Inflammatory macrophage (primary cell): ENCODE results near the gene SPTLC2.
A peak's percentile ranks its signal among the peaks of the same experiment; 100 is the strongest.

Experiments used
- DNase-seq, 2 donors: peaks; one replicate each; pipeline ENCODE4 v3.0.0-alpha.2; 2020 to 2022

The SPTLC2 gene

DNA sequence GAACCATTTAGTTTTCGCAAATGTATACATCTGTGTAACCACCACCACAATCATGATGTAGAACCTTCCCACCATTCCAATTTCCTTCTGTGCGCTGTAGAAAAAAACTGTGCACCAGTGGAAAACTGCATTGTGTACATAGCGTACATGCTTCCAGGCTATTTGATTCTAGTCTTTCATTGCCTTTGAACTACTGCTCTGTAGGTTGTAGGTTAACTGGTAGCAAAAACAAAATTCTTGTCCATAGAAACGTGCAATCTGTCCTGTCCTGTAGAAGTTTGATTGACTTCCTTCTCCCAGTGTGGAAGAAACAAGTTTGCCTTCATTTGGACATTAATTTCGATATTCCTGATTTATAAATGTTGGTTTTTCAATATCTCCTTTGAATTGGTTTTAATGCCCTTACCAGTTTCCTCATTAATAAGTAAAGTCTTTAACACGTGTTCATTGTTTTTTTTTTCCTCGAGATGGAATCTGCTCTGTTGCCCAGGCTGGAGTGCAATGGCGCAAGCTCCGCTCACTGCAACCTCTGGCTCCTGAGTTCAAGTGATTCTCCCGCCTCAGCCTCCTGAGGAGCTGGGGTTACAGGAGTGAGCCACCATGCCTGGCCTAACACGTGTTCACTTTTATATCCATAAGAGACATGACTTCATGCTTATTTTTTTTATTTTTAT lies 114.2 kb downstream of the SPTLC2 start:
- no peak for DNase-seq

DNA sequence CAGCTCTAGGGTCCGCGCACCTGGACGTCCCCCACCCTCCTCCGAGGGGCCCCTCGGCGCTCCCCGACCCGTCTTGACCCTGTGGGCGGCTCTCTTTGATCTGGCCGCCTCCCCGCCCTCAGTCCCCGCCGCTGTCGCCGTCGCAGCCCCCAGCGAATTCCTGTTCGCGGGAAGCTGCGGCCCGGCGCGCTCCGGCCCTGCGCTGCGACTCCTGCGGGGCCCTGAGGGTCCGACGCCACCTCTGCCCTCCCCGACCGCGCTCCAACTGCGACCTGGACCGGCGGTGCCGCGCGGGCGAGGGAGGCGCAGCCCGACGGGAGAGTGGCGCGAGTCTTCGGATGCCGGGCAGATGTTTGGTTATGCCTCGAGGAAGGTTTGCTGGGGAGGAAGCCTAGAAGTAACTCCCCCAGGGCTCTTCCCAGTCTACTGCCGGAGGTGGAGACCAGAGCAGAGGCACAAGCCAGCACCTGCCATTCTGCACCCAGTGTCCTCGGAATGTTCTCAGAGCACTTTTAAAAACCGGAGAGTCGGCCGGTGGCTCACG lies 117.4 kb downstream of the SPTLC2 start:
- DNase-seq = no peak

DNA sequence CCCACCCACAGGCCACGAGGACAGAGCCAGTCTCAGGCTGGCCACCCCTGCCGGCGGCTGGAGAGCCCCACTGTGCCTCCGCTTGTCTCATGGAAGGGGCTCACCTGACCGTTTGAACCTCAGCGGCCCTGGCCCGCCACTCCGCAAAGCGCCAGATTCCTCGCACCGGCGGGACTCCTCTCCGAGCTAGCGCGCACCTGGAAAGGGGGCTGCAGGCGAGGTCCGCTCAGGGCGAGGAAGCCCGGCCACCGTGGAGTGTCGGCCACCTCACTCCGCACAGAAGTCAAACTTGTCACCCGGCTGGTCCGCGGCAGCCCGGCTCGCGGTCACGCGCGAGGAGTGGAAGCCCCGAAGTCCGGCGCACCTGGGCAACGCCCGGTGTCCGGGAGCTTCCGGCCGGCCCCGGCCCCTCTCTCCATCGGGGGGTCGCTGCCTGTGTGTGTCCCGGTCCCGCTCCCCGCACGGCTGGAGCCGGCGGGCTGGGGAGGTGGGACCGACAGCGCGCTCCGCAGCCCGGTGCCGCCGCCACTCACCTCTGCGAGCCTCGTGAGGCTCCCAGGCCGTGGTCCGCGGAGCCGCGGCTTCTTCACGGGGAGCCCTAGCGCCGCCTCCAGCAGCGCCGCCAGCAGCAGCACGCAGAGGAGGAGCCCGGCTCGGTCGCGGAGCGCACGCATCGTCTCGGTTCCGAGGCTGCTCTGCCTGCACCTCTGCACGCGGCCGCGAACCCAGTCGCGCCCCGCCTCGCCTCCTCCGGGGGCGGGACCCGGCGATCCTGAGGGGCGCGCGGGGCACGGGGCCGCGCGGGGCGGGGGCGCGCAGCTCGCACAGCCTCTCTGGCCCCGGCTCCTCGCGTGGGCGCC lies 118.1 kb downstream of the SPTLC2 start, which contains the start of gene ISM2:
Gene ISM2 (minus strand): TSS at position 697 of the 860 bp plus-strand sequence. CDS start 23 bp downstream, at position 674.
- peak; percentile 14 to 33 for DNase-seq

DNA sequence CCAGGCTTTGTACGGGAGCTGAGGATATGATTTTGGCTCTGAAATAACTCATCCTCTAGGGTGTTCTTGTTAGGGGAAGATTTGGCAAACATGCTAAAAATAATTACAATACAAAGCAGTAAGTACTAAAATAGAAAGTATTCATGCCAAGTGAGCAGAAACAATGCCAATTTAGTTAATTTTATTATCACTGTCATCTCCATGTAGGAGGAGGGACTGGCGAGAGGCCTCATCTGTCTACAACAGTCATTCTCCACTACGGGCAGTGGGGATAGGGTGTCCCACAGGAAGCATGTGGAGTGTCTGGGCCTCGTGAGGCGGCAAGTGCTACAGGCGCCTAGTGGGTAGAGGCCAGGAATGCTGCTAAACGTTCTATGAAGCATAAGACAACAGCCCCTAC lies 121.1 kb downstream of the SPTLC2 start:
- DNase-seq = no peak

DNA sequence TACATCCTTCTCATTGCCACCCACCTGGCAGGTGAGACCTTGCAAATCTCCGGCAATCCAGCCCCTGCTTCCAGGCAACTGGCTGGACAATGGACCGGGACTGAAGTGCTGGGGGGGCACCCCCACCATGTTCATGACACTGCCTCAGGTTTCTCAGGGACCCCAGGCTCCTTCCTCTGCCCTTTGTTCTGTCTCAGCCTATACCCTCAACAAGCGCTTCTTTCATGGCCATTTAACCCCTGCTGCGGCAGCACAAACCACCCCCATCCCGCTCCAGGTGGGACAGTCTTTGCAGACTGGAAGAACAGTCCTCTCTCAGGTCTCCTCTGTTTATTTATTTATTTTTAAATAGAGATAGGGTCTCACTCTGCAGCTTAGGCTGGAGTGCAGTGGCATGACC lies 125.4 kb downstream of the SPTLC2 start:
- DNase-seq = no peak

DNA sequence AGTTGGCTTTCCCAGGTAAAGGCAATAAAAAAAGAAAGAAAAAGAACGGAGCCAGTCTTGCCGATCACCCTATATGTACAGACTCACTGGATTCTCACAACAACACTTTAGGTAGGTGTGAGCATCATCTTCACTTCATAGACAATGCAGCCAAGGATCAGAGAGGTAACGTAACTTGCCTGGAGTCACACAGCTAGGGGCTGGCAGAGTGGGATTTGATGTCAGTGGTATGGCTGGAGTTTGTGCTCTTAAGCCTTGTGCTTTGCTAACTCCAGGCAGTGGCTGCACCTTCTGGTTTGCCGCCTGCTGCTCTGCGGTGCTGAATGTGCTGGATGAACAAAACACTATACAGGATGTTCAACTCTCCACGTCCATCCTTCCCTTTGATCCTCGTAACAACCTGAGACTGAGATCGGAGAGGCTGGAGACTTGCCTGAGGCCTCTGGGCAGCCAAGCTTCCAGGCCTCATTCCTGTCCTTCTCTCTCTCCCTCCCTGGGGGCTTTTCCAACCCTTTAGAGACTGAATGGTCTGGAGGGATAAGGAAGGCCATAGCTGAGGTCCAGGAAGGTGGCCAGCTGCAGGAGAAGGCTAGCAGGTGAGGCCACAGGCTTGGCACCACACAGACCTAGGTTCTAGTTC lies 126.0 kb downstream of the SPTLC2 start:
- no peak for DNase-seq

DNA sequence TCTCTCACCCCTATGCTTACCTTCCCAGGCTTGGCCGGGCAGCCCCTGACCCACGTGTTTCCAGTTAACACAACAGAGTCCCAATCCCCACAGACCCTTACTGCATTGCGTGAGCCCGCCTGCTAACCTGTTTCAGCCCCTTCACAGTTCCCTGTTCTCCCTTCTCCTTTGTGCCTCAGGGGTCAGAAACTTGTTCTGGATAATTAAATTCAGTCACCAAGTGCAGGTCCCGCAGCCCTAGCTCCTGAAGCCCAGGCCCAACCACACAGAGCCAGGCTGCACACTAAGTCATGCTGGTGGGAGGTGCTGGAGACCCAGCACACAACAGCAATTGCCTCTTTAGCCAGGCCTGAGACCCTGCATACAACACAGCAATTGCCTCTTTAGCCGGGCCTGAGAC lies 127.4 kb downstream of the SPTLC2 start:
- DNase-seq = no peak

DNA sequence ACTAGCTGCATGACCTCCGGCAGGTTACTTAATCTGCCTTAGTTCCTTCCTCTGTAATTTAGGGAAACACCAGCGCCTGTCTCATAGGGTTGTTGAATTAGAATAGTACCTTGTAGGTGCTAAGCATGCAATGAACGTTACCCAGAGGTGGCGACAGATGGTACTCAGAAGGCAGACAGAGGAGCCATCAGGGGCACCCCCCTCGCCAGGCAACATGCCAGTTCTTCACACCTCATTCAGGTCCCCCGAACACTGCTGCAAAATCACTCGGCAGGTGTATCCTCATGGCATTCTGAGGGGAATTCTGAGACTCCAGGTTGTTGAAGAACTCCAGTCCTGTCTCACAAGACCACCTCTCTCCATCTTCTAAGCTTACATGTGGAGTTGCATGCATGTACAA lies 127.9 kb downstream of the SPTLC2 start:
- DNase-seq = no peak

DNA sequence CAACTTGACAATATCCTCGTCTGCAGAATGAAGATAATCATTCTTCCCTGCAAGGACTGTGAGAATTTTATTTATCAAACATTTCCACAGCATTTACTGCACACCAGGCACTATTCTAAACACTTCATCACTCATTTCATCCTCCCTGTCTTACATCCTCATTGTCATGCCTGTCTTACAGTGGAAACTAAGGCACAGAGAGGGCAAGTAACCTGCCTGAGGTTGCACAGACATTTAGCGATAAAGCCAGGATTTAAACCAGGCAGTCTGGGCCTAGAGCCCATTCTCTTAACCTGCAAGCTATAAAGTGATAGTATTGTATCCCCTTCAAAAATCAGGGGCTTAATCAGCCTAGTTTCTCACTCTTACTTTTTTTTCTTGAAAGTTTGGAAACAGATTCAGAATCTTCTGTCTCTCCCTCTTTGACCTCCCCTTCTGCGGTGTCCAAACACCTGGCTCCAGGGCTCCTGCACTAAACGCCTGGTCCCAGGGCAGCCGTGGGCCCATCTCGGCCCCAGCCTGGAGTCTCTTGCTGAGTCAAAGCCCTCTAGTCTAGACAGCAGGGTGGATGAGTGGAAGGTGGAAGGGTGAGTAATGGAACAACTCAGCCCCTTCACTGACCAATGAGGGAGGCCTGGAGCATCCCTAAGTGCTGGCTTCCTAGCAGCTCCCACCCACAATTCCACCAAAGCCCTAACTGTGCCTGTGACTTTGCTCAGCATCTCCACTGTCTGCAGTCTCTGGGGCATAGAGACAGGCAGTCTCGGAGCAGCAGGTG lies 130.3 kb downstream of the SPTLC2 start:
- no peak for DNase-seq

DNA sequence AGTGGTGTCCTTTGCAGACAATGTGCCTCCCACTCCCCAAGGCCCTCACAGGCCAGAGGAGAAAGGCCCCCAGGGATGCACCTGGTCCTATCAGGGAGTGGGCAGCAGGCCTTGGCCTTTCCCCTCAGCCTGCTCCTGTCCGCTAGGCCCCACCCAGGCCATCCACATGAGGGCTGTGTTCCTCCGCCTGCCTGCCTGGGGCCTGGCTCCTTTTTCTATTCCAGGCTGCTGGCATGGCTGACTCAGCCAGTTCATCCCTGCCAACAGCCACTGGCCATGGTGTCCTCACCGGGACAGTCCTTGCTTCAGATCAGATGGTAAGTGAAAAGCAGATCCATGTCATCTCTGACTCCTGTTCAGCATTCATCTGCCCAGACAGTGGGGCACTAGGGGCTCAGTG lies 131.2 kb downstream of the SPTLC2 start:
- DNase-seq = no peak

DNA sequence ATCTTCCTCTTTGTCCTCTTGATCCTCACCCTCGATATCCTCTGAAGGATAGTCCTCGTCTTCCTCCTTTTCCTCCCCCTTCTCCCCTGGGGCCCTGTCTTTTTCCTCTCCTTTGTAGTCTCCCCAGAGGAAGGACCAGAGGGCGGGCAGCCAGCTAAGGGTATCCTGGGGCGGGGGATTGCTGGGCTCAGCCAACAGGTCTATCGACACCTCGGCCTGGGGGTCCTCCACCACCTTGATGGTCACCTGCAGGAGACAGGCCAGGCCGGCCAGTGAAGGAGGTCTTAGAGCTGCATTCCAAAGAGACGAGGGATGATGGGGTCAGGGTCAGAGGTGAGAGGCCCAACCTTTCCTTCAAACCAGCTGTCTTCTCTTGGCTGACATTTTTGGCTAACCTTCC lies 134.0 kb downstream of the SPTLC2 start:
- DNase-seq = no peak

DNA sequence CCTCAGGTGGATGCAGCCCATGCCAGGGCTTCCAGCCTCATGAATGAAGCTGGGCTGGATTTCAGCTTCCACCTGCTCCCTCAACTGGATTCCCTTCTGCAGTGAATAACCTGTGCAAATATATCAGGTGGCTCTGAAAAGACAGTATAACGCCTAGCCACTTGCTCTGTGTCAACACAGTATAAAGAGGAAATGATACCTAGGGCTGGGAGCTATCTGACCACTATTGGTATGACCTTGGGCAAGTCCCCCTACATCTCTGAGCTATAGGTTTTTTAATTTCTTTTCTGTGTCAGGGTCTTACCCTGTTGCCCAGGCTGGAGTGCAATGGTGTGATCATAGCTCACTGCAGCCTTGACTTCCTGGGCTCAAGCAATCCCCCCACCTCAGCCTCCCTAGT lies 137.6 kb downstream of the SPTLC2 start:
- peak in 1 of 2 donors; percentile 4 for DNase-seq

DNA sequence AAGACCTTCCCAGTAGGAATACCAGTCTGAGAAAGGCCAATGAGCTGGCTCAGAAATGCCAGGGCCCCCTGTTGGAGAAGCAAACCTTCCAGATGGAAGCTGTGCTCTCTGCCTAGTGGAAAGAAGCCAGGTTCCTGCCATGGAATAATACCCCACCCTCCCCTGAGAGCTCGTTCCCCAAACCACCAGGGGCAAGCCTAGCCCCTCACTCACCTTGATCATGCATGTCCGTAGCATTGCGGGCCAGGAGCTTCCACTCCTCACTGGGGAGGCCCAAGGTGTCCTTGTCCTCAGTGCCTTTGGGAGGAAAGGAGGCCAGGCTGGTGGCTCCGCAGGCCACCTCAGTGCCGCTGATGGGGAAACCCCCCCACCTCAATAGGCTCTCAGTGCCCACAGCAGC lies 138.4 kb downstream of the SPTLC2 start:
- DNase-seq = no peak

DNA sequence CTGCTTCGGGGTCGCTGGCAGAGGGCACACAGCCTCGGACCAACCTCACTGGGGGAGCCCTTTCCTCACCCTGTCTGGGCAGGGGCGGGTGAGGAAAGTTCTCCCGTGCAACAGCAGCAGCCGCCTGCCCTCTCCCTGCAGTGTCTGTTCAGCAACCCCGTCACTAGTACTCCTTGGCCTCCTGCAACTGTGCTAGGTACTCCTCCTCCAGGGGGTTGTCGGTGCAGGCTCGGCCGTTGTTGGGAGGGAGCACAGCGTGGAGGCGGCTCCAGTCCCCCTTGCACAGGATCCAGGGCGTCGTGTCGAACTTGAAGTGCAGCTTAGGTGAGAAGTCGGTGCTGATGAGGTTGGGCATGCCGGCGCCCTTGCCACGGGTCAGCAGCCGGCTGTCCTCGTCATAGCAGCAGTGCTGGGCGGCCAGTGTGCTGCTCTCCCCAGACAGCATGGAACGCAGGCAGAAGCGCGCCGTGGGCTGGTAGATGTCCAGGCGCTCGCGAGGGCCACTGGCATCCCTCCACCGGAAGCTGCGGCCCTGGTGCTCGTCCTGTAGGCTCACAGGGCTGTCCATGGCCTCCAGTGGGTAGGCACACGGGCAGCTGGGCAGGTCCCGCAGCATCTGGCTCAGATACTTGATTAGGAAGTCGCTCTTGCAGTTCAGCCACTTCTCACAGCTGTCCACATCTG lies 140.9 kb downstream of the SPTLC2 start:
- DNase-seq = no peak

DNA sequence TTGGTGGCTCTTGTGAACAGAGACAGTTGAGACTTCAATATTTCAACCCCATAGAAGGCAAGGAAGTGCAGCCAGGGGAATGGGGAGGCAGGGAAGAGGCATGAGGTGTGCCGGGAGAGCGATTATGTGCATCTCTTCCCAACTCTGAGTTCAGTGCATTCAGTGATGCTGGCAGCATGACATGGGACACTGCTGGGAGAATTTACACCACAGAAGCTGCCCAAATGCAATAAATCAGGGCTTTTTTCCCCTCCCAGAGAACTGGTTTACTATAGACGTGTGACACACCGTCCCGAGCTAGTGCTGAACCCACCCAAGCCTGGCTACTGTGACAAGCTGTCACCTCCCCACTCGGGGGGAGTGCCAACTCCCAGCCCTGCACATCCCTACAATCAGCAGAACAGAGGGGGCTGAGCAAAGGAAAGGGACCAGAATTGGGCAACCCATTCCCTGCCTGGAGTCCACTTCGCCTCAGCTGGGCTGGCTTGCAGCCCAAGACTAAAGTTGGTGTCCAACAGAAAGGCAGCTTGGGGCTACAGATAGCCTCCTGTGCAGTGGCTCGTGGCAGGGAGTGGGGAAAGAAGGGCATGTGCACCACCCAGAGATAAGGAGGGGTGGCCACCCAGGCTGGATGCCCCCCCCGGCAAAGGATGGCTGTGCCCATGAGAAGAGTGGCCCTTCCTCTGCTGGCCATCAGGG lies 141.8 kb downstream of the SPTLC2 start:
- no peak for DNase-seq

DNA sequence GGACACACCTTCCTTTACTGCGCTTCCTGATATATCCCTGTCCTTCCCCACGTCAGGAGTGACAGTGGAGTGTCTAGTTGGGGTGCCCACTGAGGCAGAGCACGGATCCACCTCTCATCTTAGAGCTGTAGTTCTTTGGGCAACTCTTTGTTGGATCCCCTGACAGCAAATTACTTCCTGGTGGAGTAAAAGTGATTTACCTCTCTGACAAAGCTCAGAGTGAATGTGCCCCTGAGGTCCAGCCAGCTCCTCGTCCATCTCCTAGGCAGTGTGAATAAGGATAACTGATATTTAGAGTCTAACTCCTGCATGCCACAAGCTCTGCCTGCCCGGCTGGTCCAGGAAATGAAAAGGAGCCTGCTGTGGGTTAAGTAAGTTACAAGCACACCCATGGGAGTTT lies 142.5 kb downstream of the SPTLC2 start:
- no peak for DNase-seq

DNA sequence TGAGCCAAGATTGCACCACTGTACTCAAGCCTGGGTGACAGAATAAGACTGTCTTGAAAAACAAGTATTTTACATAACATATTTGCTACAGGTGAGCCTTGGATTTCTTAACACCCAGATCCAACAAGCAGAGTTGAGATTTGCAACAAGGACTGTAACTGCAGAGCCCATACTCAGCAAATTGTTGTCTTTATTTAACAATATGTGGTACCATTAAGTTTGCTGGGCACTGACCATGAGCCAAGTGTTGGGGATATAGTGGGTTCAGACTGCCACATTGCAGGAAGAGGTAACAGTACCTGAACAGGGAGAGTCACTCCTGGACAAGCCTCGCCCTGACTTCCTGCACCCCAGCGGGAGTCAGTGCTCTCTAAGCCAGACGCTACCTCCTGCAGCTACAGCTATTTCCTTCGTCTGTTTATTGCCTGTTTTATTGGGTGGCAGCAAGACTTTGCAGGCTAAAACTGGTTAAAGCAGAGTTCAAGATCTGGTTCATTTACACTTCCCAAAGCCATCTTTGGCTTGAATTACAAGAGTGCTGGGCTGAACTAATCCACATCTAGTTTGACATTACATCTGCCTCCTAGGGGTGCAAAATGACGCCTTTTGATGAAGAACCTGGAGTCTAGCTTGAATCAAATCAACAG lies 146.1 kb downstream of the SPTLC2 start:
- DNase-seq = no peak

DNA sequence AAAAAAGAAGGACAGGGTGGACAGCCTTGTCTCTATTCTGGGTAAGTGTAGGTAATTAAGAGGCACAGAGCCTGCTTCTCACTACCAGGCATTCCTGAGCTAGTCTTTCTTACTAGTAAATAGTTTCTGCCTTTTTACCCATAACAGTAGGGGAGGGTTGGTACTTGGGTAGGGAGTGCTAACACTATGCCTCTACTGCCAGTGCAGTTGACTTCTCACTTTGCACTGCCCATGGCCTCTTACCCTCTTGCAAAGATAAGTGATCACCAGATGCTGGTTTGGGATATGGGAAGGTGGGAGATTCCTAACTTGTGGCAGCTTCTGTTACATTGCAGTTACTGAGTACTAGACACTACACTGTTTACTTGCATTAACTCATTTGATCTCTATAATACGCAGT lies 146.9 kb downstream of the SPTLC2 start:
- no peak for DNase-seq

DNA sequence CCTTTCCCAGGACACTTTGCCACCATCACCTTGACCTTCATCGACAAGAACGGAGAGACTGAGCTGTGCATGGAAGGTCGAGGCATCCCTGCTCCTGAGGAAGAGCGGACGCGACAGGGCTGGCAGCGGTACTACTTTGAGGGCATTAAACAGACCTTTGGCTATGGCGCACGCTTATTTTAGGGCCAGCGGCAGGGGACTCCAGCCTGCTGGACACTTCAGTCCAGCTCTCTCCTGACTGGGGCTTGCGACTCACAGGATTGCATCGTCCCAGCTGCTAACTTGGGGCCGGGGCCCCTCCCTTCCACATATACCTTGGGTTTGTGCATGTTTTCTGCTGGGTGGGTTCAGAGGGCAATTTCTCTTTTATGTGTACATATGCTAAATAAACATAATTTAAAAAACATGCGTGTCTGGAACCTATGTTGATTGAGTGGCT lies 147.4 kb downstream of the SPTLC2 start:
- DNase-seq = no peak

DNA sequence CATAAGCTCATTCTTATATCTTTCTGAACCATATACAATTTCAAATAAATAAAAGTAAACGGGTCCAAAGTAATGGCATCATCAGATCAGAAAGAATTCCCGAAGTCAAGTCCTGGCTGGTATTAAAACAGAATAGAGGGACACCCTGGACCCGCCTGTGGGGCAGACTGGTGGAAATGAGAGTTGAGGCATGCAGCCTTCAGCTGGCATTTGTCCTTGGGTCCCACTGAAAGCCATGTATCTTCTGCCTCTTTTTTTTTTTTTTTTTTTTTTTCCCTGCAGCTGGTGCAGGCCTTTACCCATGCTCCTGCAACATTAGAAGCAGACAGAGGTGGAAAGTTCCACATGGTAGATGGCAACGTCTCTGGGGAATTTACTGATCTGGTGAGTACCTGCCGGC lies 148.6 kb downstream of the SPTLC2 start:
- DNase-seq = no peak
